K562 (cell line): ENCODE results near the gene GZF1. TPM values are rescaled to one million over a fixed set of nuclear protein-coding genes. Genes with fewer than 3 reads are reported as not detected.

Source experiments
- CBX5 ChIP-seq: IDR thresholded peaks from 2 replicates; pipeline ENCODE4 v1.6.1; 2014; ENCODE audit warnings: low read depth, borderline replicate concordance
- KLF16 ChIP-seq: IDR thresholded peaks from 2 replicates; pipeline ENCODE4 v1.6.1; 2016; ENCODE audit warnings: antibody characterized with exemption
- NR1H2 ChIP-seq: sonication (generic); formaldehyde crosslinking; IDR thresholded peaks from 2 replicates; pipeline ENCODE4 v1.4.0; 2020; ENCODE audit warnings: mild to moderate bottlenecking, missing genetic modification reagents
- PRDM10 ChIP-seq: fragments of 450-650 bp; IDR thresholded peaks from 2 replicates; pipeline ENCODE4 v1.6.1; 2018; ENCODE audit not compliant: partially characterized antibody
- RB1 ChIP-seq: fragments of 450-650 bp; IDR thresholded peaks from 2 replicates; pipeline ENCODE4 v1.6.1; 2017; ENCODE audit warnings: low read depth, mild to moderate bottlenecking
- RREB1 ChIP-seq: fragments of 250-450 bp; sonication (Bioruptor Pico); IDR thresholded peaks from 2 replicates; pipeline ENCODE4 v1.4.0; 2020
- SIX5 ChIP-seq, 2 experiments: IDR thresholded peaks; 2 replicates each; pipeline ENCODE4 v1.6.1; 2011; ENCODE audit warnings: low read length in 2 of 2, borderline replicate concordance in 1 of 2, low read depth in 1 of 2, mild to moderate bottlenecking in 1 of 2, moderate library complexity in 1 of 2; ENCODE audit not compliant: insufficient read depth in 1 of 2
- SREBF1 ChIP-seq: fragments of 150-350 bp; IDR thresholded peaks from 2 replicates; pipeline ENCODE4 v1.6.1; 2014; ENCODE audit warnings: antibody characterized with exemption, low read depth, low read length, borderline replicate concordance
- ZNF24 ChIP-seq: fragments of 450-650 bp; IDR thresholded peaks from 2 replicates; pipeline ENCODE4 v1.6.1; 2016
- ZNF518B ChIP-seq: fragments of 250-450 bp; sonication (Bioruptor Pico); IDR thresholded peaks from 2 replicates; pipeline ENCODE4 v1.5.0; 2021; ENCODE audit warnings: mild to moderate bottlenecking, moderate library complexity
- ZNF644 ChIP-seq: fragments of 200-800 bp; sonication (Bioruptor generic); IDR thresholded peaks from 2 replicates; pipeline ENCODE4 v1.6.1; 2016; ENCODE audit warnings: low read depth, missing genetic modification characterization, missing compliant biosample characterization
- polyA plus RNA-seq, 8 experiments: library from polyadenylated mRNA; depleted of rRNA in 4 of 8; stranded (reverse) in 5 of 8; unstranded in 3 of 8; fragments of >200 nt; fragmentation: Nextera tagmentation in 2 of 8; fragmentation: Illumina TruSeq in 1 of 8; extraction: Ambion mirVana in 2 of 8; extraction: Trizol in 1 of 8; gene quantifications; 2 replicates each; pipeline versions ENCODE4 v1.2.1 to v1.2.3, GENCODE V29; 2011 to 2014; ENCODE audit warnings: inconsistent platforms in 1 of 8, missing spikeins in 1 of 8
- total RNA-seq, 7 experiments: library from RNA; depleted of rRNA in 6 of 7; stranded (reverse); fragments of >200 nt in 6 of 7; fragmentation: Illumina TruSeq in 2 of 7; extraction: Trizol in 2 of 7; gene quantifications; 2 replicates each; pipeline versions ENCODE4 v1.2.1 to v1.2.3, GENCODE V29; 2011 to 2021; ENCODE audit warnings: low replicate concordance in 1 of 7
- TF ChIP-seq, protein P1 (sequence below): fragments of 450-650 bp; formaldehyde crosslinking; conservative IDR thresholded peaks from 2 replicates; pipeline ENCODE4 v1.4.0; 2022; ENCODE audit warnings: mild to moderate bottlenecking, missing genetic modification characterization

The GZF1 gene
- total and polyA plus RNA-seq, 9 of the 15 experiments (the other 6 are each of a cell fraction or from before 2014, with no cell fraction given) = 1.2 to 15.7 (median 7.4) TPM

DNA sequence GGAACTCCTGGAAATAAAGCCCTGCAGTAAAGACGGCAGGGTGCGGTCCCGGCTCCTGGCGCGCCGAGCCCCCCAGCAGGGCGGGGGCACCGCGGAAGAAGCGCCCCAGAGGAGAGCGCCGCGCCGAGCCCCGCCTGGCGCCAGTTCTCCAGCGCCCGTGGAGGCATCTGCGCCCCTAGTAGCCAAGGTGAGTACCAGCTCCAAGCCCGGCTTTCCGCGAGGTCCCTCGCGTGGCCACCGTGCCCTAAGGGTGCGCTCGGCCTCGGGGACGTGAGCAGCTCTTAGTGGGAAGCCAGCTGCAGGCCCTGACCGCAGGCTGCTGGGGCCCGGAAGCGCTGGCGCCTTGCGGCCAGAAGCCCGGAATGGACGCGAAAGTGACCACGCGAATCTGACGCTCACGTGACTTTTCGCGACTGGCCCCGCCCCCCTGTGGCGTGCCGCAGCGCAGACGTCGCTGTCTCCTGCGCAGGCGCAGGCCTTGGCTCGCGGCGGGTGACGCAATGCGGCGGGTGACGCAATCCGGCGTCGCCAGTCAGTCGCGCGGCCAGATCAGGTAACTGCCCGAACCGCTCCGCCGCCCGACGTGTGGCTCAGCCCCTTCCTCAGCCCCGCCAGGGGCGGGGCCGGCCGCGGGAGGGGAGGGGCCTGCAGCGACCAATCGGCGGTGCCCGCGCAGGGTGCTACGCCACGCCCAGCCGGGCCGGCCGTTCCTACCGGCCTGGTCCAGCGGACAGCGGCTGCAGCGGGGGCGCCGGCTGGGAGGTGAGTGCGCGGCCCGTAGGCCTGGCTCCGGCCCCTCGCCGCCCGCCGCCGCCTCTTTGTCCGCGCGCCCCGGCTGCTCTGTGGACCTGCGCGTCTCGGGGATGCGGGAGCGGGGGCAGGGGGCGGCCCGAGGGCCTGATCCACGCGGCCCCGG lies at the start of gene GZF1 (continued):
- TF ChIP-seq RB1 (no peak), RREB1 (CRISPR knock-in tag) (no peak), ZNF24 (no peak), SREBF1 (0 out of 2 replicates have a peak, but pooled peaks have one; percentile 55), ZNF518B (CRISPR knock-in tag) (no peak), NR1H2 (no peak), KLF16 (peak; percentile 63; the same call in 1 of the 2 replicates), ZNF644 (tag) (no peak), CBX5 (no peak), PRDM10 (no peak), SIX5 (IDR thresholded peaks at IDR 0.05; ENCODE audit: borderline replicate concordance in 1 of 2, insufficient read depth in 1 of 2, low read depth in 1 of 2, low read length in 2 of 2) (no peak)
- TF ChIP-seq, protein P1, sequence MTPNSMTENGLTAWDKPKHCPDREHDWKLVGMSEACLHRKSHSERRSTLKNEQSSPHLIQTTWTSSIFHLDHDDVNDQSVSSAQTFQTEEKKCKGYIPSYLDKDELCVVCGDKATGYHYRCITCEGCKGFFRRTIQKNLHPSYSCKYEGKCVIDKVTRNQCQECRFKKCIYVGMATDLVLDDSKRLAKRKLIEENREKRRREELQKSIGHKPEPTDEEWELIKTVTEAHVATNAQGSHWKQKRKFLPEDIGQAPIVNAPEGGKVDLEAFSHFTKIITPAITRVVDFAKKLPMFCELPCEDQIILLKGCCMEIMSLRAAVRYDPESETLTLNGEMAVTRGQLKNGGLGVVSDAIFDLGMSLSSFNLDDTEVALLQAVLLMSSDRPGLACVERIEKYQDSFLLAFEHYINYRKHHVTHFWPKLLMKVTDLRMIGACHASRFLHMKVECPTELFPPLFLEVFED (CRISPR knock-in tag) = no peak
